HEK293 (cell line): ENCODE measurements around the gene XPA.

Source experiments
- CTCF ChIA-PET: fragments of 350-600 bp; formaldehyde crosslinking; extraction: SDS; loops from one replicate; lab custom pipeline; 2021; ENCODE audit warnings: antibody characterized with exemption; lab: Yijun Ruan, JAX
- POLR2A ChIA-PET: fragments of 300-600 bp; formaldehyde crosslinking; extraction: SDS; loops from one replicate; lab custom pipeline; 2020; ENCODE audit warnings: antibody characterized with exemption, inconsistent platforms; lab: Yijun Ruan, JAX
- H3K27ac ChIP-seq: fragments of 200-500 bp; sonication (Bioruptor generic); 2 replicates; pipeline ENCODE4 v1.5.1; 2014; ENCODE audit warnings: low read depth, low read length, control low read depth, inconsistent platforms; ENCODE audit errors: extremely low read depth
- H3K36me3 ChIP-seq, 2 experiments: fragments of 200-500 bp in 1 of 2; sonication (Bioruptor generic) in 1 of 2; 1 replicate in 1 of 2; 2 replicates in 1 of 2; pipeline ENCODE4 v1.5.1; 2014 to 2017; ENCODE audit warnings: inconsistent platforms in 2 of 2, low read length in 2 of 2; ENCODE audit not compliant: control insufficient read depth in 2 of 2, insufficient read depth in 1 of 2
- H3K4me1 ChIP-seq: fragments of 200-500 bp; sonication (Bioruptor generic); 2 replicates; pipeline ENCODE4 v1.5.1; 2014; ENCODE audit warnings: mild to moderate bottlenecking, low read length, inconsistent platforms; ENCODE audit not compliant: control insufficient read depth, insufficient read depth
- H3K4me3 ChIP-seq: 2 replicates; pipeline ENCODE4 v1.5.1; 2011; ENCODE audit warnings: low read depth, mild to moderate bottlenecking, control low read depth, low read length, moderate library complexity
- H3K9me3 ChIP-seq: fragments of 200-500 bp; sonication (Bioruptor generic); 2 replicates; pipeline ENCODE4 v1.5.1; 2014; ENCODE audit warnings: low read depth, low read length, inconsistent platforms; ENCODE audit not compliant: control insufficient read depth, insufficient read depth
- GLIS1 ChIP-seq: fragments of 450-650 bp; formaldehyde crosslinking; IDR thresholded peaks from 2 replicates; pipeline ENCODE4 v1.5.1; 2016; ENCODE audit warnings: missing biosample characterization, missing genetic modification characterization
- HOXA7 ChIP-seq: sonication (generic); formaldehyde crosslinking; IDR thresholded peaks from 2 replicates; pipeline ENCODE4 v1.8.1; 2022; ENCODE audit warnings: missing genetic modification reagents, borderline replicate concordance
- KLF1 ChIP-seq: fragments of 450-650 bp; formaldehyde crosslinking; IDR thresholded peaks from 2 replicates; pipeline ENCODE4 v1.5.1; 2016; ENCODE audit warnings: missing biosample characterization, missing genetic modification characterization
- KLF7 ChIP-seq: fragments of 450-650 bp; formaldehyde crosslinking; IDR thresholded peaks from 2 replicates; pipeline ENCODE4 v1.5.1; 2016; ENCODE audit warnings: missing biosample characterization, missing genetic modification characterization, borderline replicate concordance
- MYNN ChIP-seq: fragments of 450-650 bp; formaldehyde crosslinking; IDR thresholded peaks from 2 replicates; pipeline ENCODE4 v1.5.1; 2016; ENCODE audit warnings: missing biosample characterization, missing genetic modification characterization, borderline replicate concordance
- ZBTB17 ChIP-seq: fragments of 450-650 bp; formaldehyde crosslinking; IDR thresholded peaks from 2 replicates; pipeline ENCODE4 v1.5.1; 2016; ENCODE audit warnings: missing biosample characterization, missing genetic modification characterization
- ZBTB48 ChIP-seq: fragments of 450-650 bp; formaldehyde crosslinking; IDR thresholded peaks from 2 replicates; pipeline ENCODE4 v1.5.1; 2016; ENCODE audit warnings: missing biosample characterization, missing genetic modification characterization
- ZFHX2 ChIP-seq: fragments of 450-650 bp; formaldehyde crosslinking; conservative IDR thresholded peaks from 2 replicates; pipeline ENCODE4 v1.5.1; 2016; ENCODE audit warnings: missing biosample characterization, missing genetic modification characterization
- ZFP3 ChIP-seq: fragments of 450-650 bp; formaldehyde crosslinking; IDR thresholded peaks from 2 replicates; pipeline ENCODE4 v1.5.1; 2016; ENCODE audit warnings: low read depth, missing biosample characterization, missing genetic modification characterization
- ZFP37 ChIP-seq: fragments of 450-650 bp; formaldehyde crosslinking; IDR thresholded peaks from 2 replicates; pipeline ENCODE4 v1.5.1; 2016; ENCODE audit warnings: missing biosample characterization, missing genetic modification characterization
- ZNF239 ChIP-seq: fragments of 450-650 bp; formaldehyde crosslinking; IDR thresholded peaks from 2 replicates; pipeline ENCODE4 v1.5.1; 2016; ENCODE audit warnings: missing biosample characterization, missing genetic modification characterization
- ZNF423 ChIP-seq: fragments of 450-650 bp; formaldehyde crosslinking; IDR thresholded peaks from 2 replicates; pipeline ENCODE4 v1.5.1; 2016; ENCODE audit warnings: missing biosample characterization, missing genetic modification characterization
- ZNF558 ChIP-seq: fragments of 450-650 bp; formaldehyde crosslinking; IDR thresholded peaks from 2 replicates; pipeline ENCODE4 v1.5.1; 2016; ENCODE audit warnings: missing biosample characterization, missing genetic modification characterization
- ZNF560 ChIP-seq: fragments of 450-650 bp; formaldehyde crosslinking; IDR thresholded peaks from 2 replicates; pipeline ENCODE4 v1.5.1; 2017; ENCODE audit warnings: missing biosample characterization, missing genetic modification characterization, borderline replicate concordance
- ZNF571 ChIP-seq: fragments of 450-650 bp; formaldehyde crosslinking; IDR thresholded peaks from 2 replicates; pipeline ENCODE4 v1.5.0; 2017; ENCODE audit warnings: missing biosample characterization, missing genetic modification characterization
- ZNF654 ChIP-seq: fragments of 450-650 bp; formaldehyde crosslinking; IDR thresholded peaks from 2 replicates; pipeline ENCODE4 v1.5.1; 2016; ENCODE audit warnings: low read depth, missing biosample characterization, missing genetic modification characterization
- ZNF660 ChIP-seq: fragments of 450-650 bp; IDR thresholded peaks from 2 replicates; pipeline ENCODE4 v1.5.1; 2018; ENCODE audit warnings: missing biosample characterization, mild to moderate bottlenecking, missing genetic modification characterization
- ZNF701 ChIP-seq: fragments of 450-650 bp; formaldehyde crosslinking; IDR thresholded peaks from 2 replicates; pipeline ENCODE4 v1.5.1; 2016; ENCODE audit warnings: missing biosample characterization, missing genetic modification characterization
- ZNF843 ChIP-seq: fragments of 450-650 bp; formaldehyde crosslinking; IDR thresholded peaks from 2 replicates; pipeline ENCODE4 v1.5.1; 2016; ENCODE audit warnings: missing biosample characterization, missing genetic modification characterization
- TF ChIP-seq, protein P1 (sequence below): fragments of 450-650 bp; formaldehyde crosslinking; IDR thresholded peaks from 2 replicates; pipeline ENCODE4 v1.5.1; 2016; ENCODE audit warnings: missing biosample characterization, missing genetic modification characterization
- TF ChIP-seq, protein P2 (sequence below): fragments of 450-650 bp; formaldehyde crosslinking; IDR thresholded peaks from 2 replicates; pipeline ENCODE4 v1.5.1; 2016; ENCODE audit warnings: missing biosample characterization, missing genetic modification characterization, low read depth
- TF ChIP-seq, protein P3 (sequence below): fragments of 450-650 bp; formaldehyde crosslinking; IDR thresholded peaks from 2 replicates; pipeline ENCODE4 v1.5.1; 2016; ENCODE audit warnings: missing biosample characterization, missing genetic modification characterization

XPA gene

DNA sequence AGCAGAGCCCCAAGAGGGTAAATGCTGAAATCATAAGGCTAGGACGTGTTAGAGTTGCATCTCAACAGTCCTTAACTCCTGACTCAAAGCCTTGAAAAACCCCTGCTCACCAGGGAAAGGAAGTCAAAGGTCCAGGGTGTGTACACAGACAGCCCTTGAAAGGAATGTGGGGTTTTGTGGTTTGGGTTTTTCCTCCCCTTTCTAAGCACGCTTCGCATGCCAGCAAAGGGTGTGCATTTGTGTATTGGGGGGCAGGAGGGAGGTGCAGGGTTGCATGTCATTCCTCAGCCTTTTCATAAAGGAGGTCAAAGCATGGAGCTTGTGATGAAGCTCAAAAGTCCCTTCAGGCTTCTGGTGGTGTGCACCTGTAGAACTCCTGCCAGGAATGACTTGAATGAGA is 17.3 kb upstream of the XPA start:
- Histone ChIP-seq H3K4me3 (no peak overlapping the region), H3K9me3 (no peaks in the 10 kb centered on the region), H3K4me1 (no peaks in the 10 kb centered on the region), H3K36me3 (no peaks in the 10 kb centered on the region), H3K27ac (no peak overlapping the region)
- TF ChIP-seq KLF1 (tag by site-specific recombination) (peak; percentile 37), ZNF701 (tag by site-specific recombination) (no peak)
- CTCF ChIA-PET, result interaction anchor here (1.5 to 2.7 kb wide), 3 partner anchors 186 to 209 kb away, joined by 3 to 9 read pairs (median 8); no protein-coding TSS in a partner anchor
- POLR2A ChIA-PET, result no interaction called here

DNA sequence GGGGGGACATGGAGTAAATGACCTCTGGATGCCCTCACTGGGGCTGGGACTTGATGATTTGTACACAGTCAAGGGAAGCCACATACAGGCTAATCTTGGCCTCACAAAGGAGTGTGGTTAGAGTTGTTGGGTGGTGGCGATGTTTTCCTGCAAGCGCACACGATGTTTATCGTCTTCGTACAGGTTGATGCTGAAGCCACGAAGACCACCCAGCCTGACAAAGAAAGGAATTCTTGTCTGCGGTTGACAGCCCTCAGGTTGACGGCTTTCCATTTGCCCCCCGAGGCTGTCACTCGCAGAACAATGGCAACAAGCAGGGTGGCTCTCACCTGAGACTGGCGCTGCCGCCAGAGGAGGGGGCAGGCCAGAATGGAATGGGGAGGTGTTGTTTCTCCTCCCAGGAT is 14.1 kb upstream of the XPA start:
- TF ChIP-seq, protein P1, sequence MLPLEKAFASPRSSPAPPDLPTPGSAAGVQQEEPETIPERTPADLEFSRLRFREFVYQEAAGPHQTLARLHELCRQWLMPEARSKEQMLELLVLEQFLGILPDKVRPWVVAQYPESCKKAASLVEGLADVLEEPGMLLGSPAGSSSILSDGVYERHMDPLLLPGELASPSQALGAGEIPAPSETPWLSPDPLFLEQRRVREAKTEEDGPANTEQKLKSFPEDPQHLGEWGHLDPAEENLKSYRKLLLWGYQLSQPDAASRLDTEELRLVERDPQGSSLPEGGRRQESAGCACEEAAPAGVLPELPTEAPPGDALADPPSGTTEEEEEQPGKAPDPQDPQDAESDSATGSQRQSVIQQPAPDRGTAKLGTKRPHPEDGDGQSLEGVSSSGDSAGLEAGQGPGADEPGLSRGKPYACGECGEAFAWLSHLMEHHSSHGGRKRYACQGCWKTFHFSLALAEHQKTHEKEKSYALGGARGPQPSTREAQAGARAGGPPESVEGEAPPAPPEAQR (tag by site-specific recombination), result no peak
- no peak overlapping the region for H3K27ac ChIP-seq
- no peaks in the 10 kb centered on the region for H3K4me1 ChIP-seq
- H3K9me3 ChIP-seq, result no peaks in the 10 kb centered on the region
- CTCF ChIA-PET, result interaction anchor here (0.6 to 2.3 kb wide), 4 partner anchors 57 to 190 kb away, joined by 3 to 15 read pairs (median 4); no protein-coding TSS in a partner anchor
- POLR2A ChIA-PET, result no interaction called here
- H3K4me3 ChIP-seq, result no peak overlapping the region
- H3K36me3 ChIP-seq, result no peaks in the 10 kb centered on the region

DNA sequence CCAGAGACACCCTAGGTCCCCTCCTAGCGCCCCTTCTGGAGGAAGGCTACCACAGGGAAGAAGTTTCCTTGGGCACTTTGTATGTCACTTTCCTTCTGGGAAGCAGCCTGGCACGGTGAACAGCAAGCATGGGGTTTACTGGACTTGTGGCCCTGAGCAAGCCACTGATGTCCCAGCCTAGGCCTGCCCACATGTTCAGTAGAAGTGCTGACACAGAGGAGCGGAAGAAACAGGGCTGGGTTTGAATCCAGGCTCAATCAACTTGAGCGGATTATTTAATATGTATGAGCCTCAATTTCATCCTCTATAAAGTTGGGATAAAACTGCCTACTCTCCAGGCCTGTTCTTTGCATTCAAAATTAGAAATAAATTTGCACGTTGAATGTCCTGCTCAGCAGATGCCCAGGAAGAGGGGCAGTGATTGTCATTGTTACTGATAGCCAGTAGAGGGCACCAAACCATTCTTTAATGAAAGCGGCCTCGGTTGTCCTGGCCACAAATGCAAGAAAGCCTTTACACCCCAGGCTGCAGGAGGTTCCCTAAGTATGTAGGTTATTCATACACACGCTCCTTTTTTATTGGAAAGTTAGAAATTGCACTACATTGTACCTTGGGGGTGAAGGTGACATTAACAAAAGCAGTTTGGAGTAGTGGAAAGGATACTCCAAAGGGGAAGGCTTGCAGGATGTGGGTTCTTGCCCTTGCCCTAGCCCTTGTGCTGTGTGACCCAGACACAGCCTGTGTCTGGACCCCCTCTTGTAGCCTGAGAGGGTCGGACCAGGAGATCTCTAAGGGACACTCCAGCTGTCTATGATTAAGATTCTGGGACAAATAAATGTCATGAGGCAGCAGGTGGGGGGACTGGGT is 13.4 kb upstream of the XPA start:
- POLR2A ChIA-PET, result no interaction called here
- Histone ChIP-seq H3K27ac (no peak overlapping the region), H3K4me3 (no peak overlapping the region), H3K36me3 (no peaks in the 10 kb centered on the region), H3K9me3 (no peaks in the 10 kb centered on the region), H3K4me1 (no peaks in the 10 kb centered on the region)
- TF ChIP-seq ZNF654 (peak; percentile 80), ZBTB17 (no peak), GLIS1 (tag by site-specific recombination) (0 out of 2 replicates have a peak, but pooled peaks have one; percentile 16), ZNF660 (tag by site-specific recombination) (peak; percentile 63; the same call in 1 of the 2 replicates), ZNF423 (tag by site-specific recombination) (no peak), ZBTB48 (tag by site-specific recombination) (peak; percentile 31; the same call in 1 of the 2 replicates)
- TF ChIP-seq, protein P2, sequence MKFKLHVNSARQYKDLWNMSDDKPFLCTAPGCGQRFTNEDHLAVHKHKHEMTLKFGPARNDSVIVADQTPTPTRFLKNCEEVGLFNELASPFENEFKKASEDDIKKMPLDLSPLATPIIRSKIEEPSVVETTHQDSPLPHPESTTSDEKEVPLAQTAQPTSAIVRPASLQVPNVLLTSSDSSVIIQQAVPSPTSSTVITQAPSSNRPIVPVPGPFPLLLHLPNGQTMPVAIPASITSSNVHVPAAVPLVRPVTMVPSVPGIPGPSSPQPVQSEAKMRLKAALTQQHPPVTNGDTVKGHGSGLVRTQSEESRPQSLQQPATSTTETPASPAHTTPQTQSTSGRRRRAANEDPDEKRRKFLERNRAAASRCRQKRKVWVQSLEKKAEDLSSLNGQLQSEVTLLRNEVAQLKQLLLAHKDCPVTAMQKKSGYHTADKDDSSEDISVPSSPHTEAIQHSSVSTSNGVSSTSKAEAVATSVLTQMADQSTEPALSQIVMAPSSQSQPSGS (tag by site-specific recombination), result no peak
- CTCF ChIA-PET, result interaction anchor here (0.6 to 2.3 kb wide), 3 partner anchors 58 to 190 kb away, joined by 3 to 15 read pairs (median 4); no protein-coding TSS in a partner anchor

DNA sequence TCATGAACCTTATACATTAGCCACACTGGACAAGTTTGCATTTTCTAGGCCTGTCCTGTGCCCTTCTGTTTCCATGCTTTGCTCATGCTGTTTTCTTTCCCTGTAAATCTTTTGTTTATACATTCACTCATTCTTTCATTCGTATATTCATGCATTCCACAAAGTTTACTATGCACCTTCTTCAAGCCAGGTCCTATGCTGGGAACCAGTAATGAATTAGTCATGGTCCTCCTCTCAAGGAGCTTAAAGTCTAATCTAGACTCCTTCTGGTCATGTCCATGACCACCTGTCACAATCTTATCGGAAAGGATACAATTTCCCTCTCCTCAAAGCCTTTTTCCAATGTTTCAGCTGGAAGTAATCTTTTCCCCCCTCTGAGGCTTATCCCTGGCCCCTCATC is 9.1 kb upstream of the XPA start:
- H3K9me3 ChIP-seq, result no peaks in the 10 kb centered on the region
- H3K27ac ChIP-seq, result no peak overlapping the region
- no peaks in the 10 kb centered on the region for H3K36me3 ChIP-seq
- H3K4me1 ChIP-seq, result no peaks in the 10 kb centered on the region; the same call in 1 of the 2 replicates
- POLR2A ChIA-PET, result interaction anchor here (0.7 kb wide), 1 partner anchor 73 kb away, joined by 3 read pairs; the partner anchor contains the start of genes NCBP1 and TSTD2
- H3K4me3 ChIP-seq, result no peak overlapping the region
- CTCF ChIA-PET, result interaction anchor here (1.2 to 4.0 kb wide), 5 partner anchors 10 to 217 kb away, joined by 5 to 43 read pairs (median 8); partner anchors contain the start of genes TRMO and XPA
- TF ChIP-seq MYNN (tag by site-specific recombination) (no peak), ZNF423 (tag by site-specific recombination) (no peak), ZNF843 (tag by site-specific recombination) (no peak), ZNF560 (no peak), ZNF558 (no peak), ZNF571 (tag by site-specific recombination) (no peak), ZFHX2 (tag by site-specific recombination) (no peak), ZNF239 (tag by site-specific recombination) (no peak), ZFP3 (no peak), ZFP37 (tag by site-specific recombination) (no peak), KLF7 (tag by site-specific recombination) (no peak), HOXA7 (CRISPR knock-in tag) (no peak)
- TF ChIP-seq, protein P3, sequence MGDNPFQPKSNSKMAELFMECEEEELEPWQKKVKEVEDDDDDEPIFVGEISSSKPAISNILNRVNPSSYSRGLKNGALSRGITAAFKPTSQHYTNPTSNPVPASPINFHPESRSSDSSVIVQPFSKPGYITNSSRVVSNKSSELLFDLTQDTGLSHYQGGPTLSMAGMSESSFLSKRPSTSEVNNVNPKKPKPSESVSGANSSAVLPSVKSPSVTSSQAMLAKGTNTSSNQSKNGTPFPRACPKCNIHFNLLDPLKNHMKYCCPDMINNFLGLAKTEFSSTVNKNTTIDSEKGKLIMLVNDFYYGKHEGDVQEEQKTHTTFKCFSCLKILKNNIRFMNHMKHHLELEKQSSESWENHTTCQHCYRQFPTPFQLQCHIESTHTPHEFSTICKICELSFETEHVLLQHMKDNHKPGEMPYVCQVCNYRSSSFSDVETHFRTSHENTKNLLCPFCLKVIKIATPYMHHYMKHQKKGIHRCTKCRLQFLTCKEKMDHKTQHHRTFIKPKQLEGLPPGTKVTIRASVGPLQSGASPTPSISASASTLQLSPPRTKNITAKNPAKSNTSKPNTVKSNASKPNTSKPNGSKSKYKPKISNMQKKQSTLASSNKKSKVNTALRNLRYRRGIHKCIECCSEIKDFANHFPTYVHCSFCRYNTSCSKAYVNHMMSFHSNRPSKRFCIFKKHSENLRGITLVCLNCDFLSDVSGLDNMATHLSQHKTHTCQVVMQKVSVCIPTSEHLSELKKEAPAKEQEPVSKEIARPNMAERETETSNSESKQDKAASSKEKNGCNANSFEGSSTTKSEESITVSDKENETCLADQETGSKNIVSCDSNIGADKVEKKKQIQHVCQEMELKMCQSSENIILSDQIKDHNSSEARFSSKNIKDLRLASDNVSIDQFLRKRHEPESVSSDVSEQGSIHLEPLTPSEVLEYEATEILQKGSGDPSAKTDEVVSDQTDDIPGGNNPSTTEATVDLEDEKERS (tag by site-specific recombination), result no peak
